DMS 273 treated with DMSO at 0.1 percent for 48 hours (cell line): ENCODE results near the gene CAVIN1.
"Not testable (repeated sequence)": the region's sequence is repeated elsewhere in the genome, so short reads cannot be mapped to it uniquely, and the experiment has no call there.

Experiments used
- DNase-seq: peaks from one replicate; lab custom pipeline; 2025; lab: John Stamatoyannopoulos, UW

CAVIN1 gene

GRCh38 chr17:42405963-42406495, 17.0 kb downstream of the CAVIN1 start:
- DNase-seq, result peak; percentile 20

GRCh38 chr17:42405076-42405475, 18.0 kb downstream of the CAVIN1 start:
- no peak for DNase-seq

DNA sequence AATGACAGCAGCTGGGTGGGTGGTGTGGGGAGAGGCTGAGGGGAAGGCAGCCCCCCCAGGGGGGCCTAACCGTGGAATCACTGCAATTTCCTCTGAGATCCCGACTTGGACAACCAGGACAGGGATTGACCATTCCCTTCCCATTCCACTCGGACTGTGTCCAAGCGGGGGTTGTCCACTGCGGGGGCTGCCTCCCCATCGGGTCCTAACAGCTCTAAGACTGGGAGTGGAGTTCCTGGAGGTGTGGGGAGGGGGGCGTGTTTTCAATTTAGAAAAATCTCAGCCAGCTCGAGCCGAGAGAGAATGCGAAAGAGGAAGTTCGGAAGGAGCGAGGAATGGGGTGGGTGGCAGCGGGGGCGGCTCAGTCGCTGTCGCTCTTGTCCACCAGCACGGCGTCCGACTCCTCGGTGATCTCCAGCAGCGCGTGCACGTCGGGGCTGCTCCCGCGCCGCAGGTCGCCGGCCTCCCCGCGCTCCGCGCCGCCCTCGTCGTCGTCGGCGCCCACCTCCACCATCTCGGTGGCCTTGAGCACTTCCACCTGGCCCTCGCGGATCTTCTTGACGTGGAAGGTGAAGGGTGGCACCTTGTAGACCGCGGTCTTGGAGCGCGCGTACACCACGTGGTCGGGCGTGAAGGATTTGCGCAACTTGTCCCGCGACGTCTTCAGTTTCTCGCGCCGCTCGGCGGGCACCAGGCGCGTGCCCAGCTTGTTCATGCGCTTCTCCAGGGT, 18.6 kb downstream of the CAVIN1 start:
- DNase-seq, result no peak

DNA sequence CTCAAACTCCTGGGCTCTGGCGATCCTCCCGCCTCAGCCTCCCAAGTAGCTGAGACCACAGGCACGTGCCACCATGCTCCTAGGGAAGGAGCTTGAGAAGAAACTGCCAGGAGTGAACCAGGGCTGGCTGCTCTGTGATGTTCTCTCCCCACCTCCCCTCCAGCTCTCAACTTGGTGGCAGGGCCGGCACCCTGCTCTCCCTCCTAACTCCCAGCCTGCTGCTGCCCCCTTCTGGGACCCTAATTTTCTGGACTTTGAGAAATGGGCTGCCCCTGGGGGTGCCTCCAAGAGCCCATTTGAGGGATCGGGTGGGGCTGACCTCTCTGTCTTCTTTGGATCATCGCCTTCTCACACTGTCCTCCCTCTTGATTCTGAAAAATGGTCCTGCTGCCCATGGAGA, 19.9 kb downstream of the CAVIN1 start:
- DNase-seq, result no peak

DNA sequence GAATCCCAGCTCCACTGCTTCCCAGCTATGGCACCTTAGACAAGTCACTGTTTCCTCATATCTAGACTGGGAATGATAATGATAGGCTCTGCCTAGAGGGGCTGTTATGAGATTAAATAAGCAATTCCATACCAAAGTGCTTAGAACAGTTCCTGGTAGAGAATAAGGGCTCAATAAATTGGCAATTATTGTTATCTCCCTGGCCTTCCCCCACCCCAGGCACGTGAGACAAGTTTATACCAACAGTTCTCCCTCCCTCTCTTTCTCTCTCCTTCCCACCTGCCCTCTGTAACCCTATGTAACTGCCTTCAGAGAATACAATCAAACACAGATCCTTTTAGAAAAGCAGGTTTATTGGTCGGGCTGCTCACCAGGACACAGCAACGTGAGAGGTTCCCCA, 20.9 kb downstream of the CAVIN1 start:
- DNase-seq, result no peak

DNA sequence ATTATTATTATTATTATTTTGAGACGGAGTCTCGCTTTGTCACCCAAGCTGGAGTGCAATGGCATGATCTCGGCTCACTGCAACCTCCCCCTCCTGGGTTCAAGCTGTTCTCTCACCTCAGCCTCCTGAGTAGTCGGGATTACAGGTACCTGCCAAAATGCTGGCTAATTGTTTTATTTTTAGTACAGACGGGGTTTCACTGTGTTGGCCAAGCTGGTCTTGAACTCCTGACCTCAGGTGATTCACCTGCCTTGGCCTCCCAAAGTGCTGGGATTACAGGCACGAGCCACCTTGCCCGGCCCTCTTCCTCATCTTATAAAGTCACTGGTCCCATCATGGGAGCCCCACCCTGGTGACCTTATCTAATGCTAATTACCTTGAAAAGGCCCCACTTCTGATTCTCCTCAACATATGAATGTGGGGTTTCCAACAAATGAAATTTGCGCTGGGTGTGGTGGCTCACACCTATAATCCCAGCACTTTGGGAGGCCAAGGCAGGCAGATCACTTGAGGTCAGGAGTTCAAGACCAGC, 22.1 kb downstream of the CAVIN1 start:
- not testable (repeated sequence) for DNase-seq

GRCh38 chr17:42399948-42400843, 22.9 kb downstream of the CAVIN1 start:
- no peak for DNase-seq

DNA sequence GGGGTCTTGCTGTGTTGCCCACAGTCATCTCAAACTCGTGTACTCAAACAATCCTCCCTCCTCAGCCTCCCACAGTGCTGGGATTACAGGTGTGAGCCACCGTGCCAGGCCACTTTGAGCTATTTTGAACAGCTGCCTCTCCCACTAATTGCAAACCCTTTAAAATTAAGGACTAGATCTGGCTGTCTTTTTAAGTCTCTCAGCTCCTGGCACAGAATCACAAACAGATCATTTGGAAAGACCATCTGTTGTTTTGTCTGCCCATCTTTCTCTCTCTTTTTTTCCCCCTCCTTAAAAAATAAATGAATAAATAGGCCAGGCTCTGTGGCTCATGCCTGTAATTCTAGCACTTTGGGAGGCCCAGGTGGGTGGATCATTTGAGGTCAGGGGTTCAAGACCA, 23.9 kb downstream of the CAVIN1 start:
- DNase-seq, result peak; percentile 94

- not testable (repeated sequence) for DNase-seq
Measured at GRCh38 chr17:42395601-42396000, 27.5 kb downstream of the CAVIN1 start.

- DNase-seq, result no peak
Measured at GRCh38 chr17:42394838-42395237, 28.2 kb downstream of the CAVIN1 start.

DNA sequence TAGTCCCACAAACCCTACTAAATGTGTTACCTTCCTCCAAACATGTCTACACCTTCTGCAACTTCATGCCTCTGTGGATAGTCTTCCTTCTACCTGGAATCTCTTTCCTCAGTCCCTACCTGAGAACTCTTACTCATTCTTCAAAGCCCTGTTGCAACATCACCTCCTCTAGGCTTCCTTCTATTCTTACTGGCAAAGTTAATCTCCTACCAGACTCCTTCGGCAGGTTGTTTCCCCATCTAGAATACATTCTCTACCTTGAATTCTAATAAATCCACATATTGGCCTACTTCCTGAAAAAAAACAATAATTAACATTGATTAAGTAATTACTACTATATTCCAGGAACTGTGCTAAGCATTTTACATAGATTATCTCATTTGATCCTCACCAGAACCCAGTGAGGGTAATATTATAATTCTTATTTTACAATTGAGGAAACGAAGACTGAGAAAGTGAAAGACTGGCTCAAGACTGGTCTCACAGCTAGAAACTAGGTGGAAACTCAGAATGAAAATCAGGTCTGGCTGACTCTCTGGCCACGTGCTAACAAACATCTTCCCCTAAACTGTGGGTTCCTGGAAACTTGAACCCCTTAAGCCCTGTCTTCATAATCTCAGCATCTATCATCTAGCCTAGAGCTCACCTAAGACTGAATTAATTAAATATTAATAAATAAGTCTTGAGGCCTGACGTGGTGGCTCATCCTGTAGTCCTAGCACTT, 30.2 kb downstream of the CAVIN1 start:
- DNase-seq, result no peak

- not testable (repeated sequence) for DNase-seq
Measured at GRCh38 chr17:42391439-42391838, 31.6 kb downstream of the CAVIN1 start.

GRCh38 chr17:42389899-42390298, 33.2 kb downstream of the CAVIN1 start:
- no peak for DNase-seq

DNA sequence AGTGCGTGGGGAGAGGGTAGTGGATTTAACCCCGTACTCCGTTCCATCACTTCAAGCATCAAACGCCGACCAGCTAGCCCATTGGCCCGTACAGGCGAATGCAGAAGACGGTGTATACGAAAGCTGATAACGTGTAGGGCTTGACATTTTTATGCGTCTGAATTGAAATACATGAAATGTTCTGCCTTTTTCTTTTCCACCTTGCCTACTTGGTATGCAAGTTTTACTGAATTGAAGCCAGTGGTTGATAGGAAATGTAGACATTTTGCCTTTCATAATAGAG, 34.0 kb downstream of the CAVIN1 start:
- no peak for DNase-seq

- DNase-seq, result peak; percentile 98
Measured at GRCh38 chr17:42388381-42389134, 34.5 kb downstream of the CAVIN1 start, which contains the start of gene STAT3. Gene STAT3 (minus strand): TSS chr17:42388442. CDS start chr17:42348516, 39,926 bp downstream.

DNA sequence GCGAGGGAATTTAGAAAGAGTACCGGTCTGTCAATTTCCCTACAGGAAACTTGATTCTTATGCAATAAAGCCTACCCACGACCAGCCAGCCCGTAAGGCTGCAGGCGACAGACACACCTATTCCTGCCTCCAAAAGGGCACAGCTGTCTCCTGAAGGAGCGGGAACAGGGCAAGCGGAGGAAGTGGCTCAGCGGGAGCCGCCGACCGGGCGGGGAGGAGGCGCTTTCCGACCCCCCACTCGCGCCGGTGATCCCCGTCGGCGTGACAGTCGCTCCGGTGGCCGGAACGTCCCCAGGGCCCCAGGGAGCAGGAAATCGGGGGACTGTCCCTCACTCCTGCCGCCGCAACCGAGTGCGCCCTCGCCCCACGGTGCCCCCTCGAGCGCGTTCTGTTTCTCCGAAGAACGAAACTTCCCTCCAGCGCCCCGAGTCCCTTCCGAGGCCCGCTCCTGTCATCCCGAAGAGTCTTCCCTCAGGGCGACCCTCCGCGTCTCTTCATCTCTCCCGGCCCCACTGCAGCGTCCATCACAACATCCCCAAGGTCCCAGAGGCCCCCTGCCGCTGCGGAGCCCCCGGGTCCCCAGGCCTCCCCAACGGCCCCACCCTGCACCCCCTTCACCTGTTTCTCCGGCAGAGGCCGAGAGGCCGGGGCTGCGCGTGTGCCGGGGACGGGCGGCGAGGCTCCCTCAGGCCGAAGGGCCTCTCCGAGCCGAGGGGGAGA, 35.2 kb downstream of the CAVIN1 start:
- DNase-seq, result no peak

GRCh38 chr17:42386777-42387657, 36.0 kb downstream of the CAVIN1 start:
- DNase-seq, result peak; percentile 17

GRCh38 chr17:42381898-42382297, 41.2 kb downstream of the CAVIN1 start:
- no peak for DNase-seq

DNA sequence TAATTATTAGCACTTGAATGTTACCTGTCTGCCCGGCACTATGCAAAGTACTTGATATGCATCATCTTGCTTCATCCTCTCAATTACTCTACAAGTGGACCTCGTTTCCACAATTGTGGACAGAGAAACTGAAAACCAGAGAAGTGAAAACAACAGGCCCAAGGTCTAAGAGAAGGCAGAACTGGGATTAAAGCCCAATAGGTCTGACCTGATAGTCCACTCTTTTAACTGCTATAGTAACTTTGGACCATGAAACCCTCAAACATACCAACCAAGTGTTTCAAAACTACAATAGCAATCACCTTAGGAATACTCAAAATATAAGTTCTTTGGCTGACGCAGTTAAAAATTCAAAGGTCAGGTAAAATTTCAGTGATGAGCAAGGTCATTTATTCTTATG, 42.1 kb downstream of the CAVIN1 start:
- DNase-seq, result no peak
